ENCODE measurements around the gene NPAS4. TPM values are rescaled to one million over a fixed set of nuclear protein-coding genes. Genes with fewer than 3 reads are reported as not detected.

NPAS4 gene
- total RNA-seq, 1 experiment from 2014 or later: 0.79 TPM

- no peak for TF ChIP-seq ELF4 (CRISPR knock-in tag; IDR thresholded peaks at IDR 0.05; ENCODE audit: low read depth)
- no peak for TF ChIP-seq FOXK1 (CRISPR knock-in tag; IDR thresholded peaks at IDR 0.05)
- TF ChIP-seq ZNF423 (CRISPR knock-in tag; IDR thresholded peaks at IDR 0.05): peak; percentile 87
- no peak for TF ChIP-seq ATF2 (CRISPR knock-in tag; IDR thresholded peaks at IDR 0.05; ENCODE audit: borderline replicate concordance, low read depth)
- TF ChIP-seq ATF3 (CRISPR knock-in tag; conservative IDR thresholded peaks at IDR 0.05): no peak
- no peak for TF ChIP-seq RELA (CRISPR knock-in tag; IDR thresholded peaks at IDR 0.05; ENCODE audit: borderline replicate concordance)
- TF ChIP-seq IRF2 (CRISPR knock-in tag; IDR thresholded peaks at IDR 0.05; ENCODE audit: borderline replicate concordance, low read depth): no peak
- no peak for TF ChIP-seq ZNF263 (CRISPR knock-in tag; IDR thresholded peaks at IDR 0.05; ENCODE audit: low read depth)
- no peak; the same call in 1 of the 2 replicates for TF ChIP-seq ZMAT4 (CRISPR knock-in tag; IDR thresholded peaks at IDR 0.05)
- no peak for TF ChIP-seq ZNF317 (CRISPR knock-in tag; IDR thresholded peaks at IDR 0.05; ENCODE audit: borderline replicate concordance, low read depth)
- no peak for TF ChIP-seq ZNF219 (CRISPR knock-in tag; IDR thresholded peaks at IDR 0.05; ENCODE audit: borderline replicate concordance)
- no peak for TF ChIP-seq TEAD4 (CRISPR knock-in tag; IDR thresholded peaks at IDR 0.05)
- TF ChIP-seq JAZF1 (CRISPR knock-in tag; IDR thresholded peaks at IDR 0.05): no peak
- no peak for TF ChIP-seq EMX1 (CRISPR knock-in tag; IDR thresholded peaks at IDR 0.05)
- TF ChIP-seq, protein P1, sequence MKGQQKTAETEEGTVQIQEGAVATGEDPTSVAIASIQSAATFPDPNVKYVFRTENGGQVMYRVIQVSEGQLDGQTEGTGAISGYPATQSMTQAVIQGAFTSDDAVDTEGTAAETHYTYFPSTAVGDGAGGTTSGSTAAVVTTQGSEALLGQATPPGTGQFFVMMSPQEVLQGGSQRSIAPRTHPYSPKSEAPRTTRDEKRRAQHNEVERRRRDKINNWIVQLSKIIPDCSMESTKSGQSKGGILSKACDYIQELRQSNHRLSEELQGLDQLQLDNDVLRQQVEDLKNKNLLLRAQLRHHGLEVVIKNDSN (CRISPR knock-in tag; IDR thresholded peaks at IDR 0.05): no peak
- no peak for TF ChIP-seq E2F1 (CRISPR knock-in tag; IDR thresholded peaks at IDR 0.05)
- TF ChIP-seq, protein P2, sequence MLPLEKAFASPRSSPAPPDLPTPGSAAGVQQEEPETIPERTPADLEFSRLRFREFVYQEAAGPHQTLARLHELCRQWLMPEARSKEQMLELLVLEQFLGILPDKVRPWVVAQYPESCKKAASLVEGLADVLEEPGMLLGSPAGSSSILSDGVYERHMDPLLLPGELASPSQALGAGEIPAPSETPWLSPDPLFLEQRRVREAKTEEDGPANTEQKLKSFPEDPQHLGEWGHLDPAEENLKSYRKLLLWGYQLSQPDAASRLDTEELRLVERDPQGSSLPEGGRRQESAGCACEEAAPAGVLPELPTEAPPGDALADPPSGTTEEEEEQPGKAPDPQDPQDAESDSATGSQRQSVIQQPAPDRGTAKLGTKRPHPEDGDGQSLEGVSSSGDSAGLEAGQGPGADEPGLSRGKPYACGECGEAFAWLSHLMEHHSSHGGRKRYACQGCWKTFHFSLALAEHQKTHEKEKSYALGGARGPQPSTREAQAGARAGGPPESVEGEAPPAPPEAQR (CRISPR knock-in tag; IDR thresholded peaks at IDR 0.05): no peak
- TF ChIP-seq NFATC4 (CRISPR knock-in tag; IDR thresholded peaks at IDR 0.05): no peak
- no peak for TF ChIP-seq ZBTB43 (CRISPR knock-in tag; IDR thresholded peaks at IDR 0.05)
- peak; percentile 56 for TF ChIP-seq SP1 (CRISPR knock-in tag; conservative IDR thresholded peaks at IDR 0.05)
- no peak for TF ChIP-seq ATF6 (CRISPR knock-in tag; IDR thresholded peaks at IDR 0.05)
- TF ChIP-seq, protein P3, sequence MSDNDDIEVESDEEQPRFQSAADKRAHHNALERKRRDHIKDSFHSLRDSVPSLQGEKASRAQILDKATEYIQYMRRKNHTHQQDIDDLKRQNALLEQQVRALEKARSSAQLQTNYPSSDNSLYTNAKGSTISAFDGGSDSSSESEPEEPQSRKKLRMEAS (CRISPR knock-in tag; IDR thresholded peaks at IDR 0.05): no peak
- peak; percentile 66; the same call in 1 of the 2 replicates for TF ChIP-seq ZNF232 (CRISPR knock-in tag; IDR thresholded peaks at IDR 0.05)
- TF ChIP-seq, protein P4, sequence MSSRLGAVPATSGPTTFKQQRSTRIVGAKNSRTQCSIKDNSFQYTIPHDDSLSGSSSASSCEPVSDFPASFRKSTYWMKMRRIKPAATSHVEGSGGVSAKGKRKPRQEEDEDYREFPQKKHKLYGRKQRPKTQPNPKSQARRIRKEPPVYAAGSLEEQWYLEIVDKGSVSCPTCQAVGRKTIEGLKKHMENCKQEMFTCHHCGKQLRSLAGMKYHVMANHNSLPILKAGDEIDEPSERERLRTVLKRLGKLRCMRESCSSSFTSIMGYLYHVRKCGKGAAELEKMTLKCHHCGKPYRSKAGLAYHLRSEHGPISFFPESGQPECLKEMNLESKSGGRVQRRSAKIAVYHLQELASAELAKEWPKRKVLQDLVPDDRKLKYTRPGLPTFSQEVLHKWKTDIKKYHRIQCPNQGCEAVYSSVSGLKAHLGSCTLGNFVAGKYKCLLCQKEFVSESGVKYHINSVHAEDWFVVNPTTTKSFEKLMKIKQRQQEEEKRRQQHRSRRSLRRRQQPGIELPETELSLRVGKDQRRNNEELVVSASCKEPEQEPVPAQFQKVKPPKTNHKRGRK (CRISPR knock-in tag; IDR thresholded peaks at IDR 0.05; ENCODE audit: borderline replicate concordance): no peak
These were observed 49.0 kb upstream of the NPAS4 start, which contains the start of gene SLC29A2 (continued) for GRCh38 chr11:66371627-66372415.
